ENCODE data around the gene PLEKHH2.
"Not testable (repeated sequence)": the region's sequence is repeated elsewhere in the genome, so short reads cannot be mapped to it uniquely, and the experiment has no call there.

DNA sequence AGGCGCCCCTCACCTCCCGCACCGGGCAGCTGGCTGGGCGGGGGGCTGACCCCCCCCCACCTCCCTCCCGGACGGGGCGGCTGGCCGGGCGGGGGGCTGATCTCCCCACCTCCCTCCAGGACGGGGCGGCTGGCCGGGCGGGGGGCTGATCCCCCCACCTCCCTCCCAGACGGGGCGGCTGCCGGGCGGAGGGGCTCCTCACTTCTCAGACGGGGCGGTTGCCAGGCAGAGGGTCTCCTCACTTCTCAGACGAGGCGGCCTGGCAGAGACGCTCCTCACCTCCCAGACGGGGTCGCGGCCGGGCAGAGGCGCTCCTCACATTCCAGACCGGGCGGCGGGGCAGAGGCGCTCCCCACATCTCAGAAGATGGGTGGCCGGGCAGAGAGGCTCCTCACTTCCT is 40.7 kb downstream of the PLEKHH2 start:
- TF ChIP-seq, protein P1, sequence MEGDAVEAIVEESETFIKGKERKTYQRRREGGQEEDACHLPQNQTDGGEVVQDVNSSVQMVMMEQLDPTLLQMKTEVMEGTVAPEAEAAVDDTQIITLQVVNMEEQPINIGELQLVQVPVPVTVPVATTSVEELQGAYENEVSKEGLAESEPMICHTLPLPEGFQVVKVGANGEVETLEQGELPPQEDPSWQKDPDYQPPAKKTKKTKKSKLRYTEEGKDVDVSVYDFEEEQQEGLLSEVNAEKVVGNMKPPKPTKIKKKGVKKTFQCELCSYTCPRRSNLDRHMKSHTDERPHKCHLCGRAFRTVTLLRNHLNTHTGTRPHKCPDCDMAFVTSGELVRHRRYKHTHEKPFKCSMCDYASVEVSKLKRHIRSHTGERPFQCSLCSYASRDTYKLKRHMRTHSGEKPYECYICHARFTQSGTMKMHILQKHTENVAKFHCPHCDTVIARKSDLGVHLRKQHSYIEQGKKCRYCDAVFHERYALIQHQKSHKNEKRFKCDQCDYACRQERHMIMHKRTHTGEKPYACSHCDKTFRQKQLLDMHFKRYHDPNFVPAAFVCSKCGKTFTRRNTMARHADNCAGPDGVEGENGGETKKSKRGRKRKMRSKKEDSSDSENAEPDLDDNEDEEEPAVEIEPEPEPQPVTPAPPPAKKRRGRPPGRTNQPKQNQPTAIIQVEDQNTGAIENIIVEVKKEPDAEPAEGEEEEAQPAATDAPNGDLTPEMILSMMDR (IDR thresholded peaks at IDR 0.05; ENCODE audit: borderline replicate concordance, extremely low read depth, low read length, poor library complexity, severe bottlenecking): not testable (repeated sequence)
- not testable (repeated sequence) for TF ChIP-seq EZH2 (IDR thresholded peaks at IDR 0.05; ENCODE audit: borderline replicate concordance, low read depth, low read length, severe bottlenecking)

All from DND-41 (cell line).